ENCODE data around the gene MBLAC1.

Gene MBLAC1

DNA sequence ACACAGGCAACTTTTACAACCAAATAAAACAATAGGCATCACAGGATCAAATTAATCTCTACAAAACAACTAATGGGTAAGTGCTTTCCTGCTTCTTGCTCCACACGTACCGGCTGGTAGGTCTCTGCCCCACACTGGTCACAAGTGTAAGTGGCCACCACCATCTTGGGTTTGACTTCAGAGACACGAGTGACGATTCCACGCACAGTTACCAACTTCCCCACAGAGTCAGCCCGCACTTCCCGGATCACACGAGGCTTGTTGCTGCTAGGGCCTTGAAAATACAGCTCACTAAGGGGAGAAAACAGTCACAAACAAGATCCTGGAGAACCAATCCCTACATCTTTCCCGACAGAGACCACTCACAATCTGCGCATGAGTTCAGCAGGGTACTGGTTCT lies 27.9 kb upstream of the MBLAC1 start:
- no peak overlapping the region for H3K27ac ChIP-seq (ENCODE audit: low read depth, low read length)
- H3K9me3 ChIP-seq (ENCODE audit: control insufficient read depth, insufficient read depth, low read depth, low read length) = no peaks in the 10 kb centered on the region
- no peaks in the 10 kb centered on the region for H3K27me3 ChIP-seq (ENCODE audit: control insufficient read depth, insufficient read depth, low read length)
- H3K4me3 ChIP-seq (ENCODE audit: low read depth, low read length) = no peak overlapping the region
- H3K9ac ChIP-seq (ENCODE audit: low read length) = no peak overlapping the region
- H3K4me1 ChIP-seq (ENCODE audit: control insufficient read depth, insufficient read depth, low read length) = peaks cover 8% of the 10 kb centered on the region; the same call in 1 of the 2 replicates
- H3K36me3 ChIP-seq (ENCODE audit: control insufficient read depth, insufficient read depth, low read length) = peaks cover 71% of the 10 kb centered on the region

DNA sequence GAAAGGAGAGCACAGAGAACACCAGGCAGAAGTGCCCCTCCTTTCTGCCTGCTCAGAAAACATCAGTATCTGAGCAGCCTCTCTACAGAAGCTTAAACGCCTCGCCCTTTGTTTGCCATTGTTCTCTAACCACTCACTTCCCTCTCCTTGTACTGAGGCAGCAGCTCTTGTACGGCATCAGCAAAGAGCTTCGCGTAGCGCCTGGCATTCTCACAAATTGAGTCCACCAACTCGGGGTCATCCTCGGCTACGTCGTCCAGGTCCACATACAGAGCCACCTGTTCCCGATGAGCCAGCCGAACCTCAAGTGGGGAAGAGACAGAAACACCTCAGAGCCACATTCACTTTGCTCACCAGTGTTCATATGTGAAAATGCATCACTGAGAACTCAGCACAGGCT lies 27.3 kb upstream of the MBLAC1 start:
- peak overlapping the region; percentile 99 for H3K9ac ChIP-seq (ENCODE audit: low read length)
- peaks cover 69% of the 10 kb centered on the region for H3K36me3 ChIP-seq (ENCODE audit: control insufficient read depth, insufficient read depth, low read length)
- peaks cover 8% of the 10 kb centered on the region; the same call in 1 of the 2 replicates for H3K4me1 ChIP-seq (ENCODE audit: control insufficient read depth, insufficient read depth, low read length)
- H3K4me3 ChIP-seq (ENCODE audit: low read depth, low read length) = peak overlapping the region; percentile 84
- no peaks in the 10 kb centered on the region for H3K27me3 ChIP-seq (ENCODE audit: control insufficient read depth, insufficient read depth, low read length)
- H3K9me3 ChIP-seq (ENCODE audit: control insufficient read depth, insufficient read depth, low read depth, low read length) = no peaks in the 10 kb centered on the region
- H3K27ac ChIP-seq (ENCODE audit: low read depth, low read length) = peak overlapping the region; percentile 99; the same call in 1 of the 2 replicates

DNA sequence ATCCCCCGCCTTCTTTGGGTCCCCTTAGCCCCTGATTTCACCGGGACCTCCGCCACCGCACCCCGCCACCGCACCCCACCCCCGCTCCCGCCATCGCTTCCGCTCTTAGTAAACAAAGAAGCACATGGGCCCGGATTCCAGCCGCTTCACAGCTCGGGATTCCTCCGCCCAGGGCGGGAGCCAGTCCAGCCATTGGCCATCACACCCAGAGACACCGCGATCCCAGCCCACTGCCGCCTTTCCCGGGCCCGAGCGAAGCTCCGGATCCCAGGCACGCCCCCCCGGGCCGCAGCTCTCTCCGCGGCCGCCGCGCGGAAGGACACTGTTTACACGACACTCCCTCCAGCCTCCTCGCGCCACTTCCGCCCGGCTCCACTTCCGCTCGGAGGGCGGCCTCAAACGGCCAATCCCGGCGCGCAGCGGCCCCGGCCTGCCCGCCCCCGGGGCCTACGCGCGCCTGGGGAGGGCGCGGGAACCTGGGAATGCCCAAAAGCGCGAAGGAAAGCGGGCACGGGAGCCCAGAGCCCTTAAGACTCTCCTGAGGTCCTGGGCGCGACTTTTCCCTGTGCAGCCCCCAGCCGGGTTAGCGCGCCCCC lies 26.2 kb upstream of the MBLAC1 start:
- no peaks in the 10 kb centered on the region for H3K9me3 ChIP-seq (ENCODE audit: control insufficient read depth, insufficient read depth, low read depth, low read length)
- no peaks in the 10 kb centered on the region for H3K27me3 ChIP-seq (ENCODE audit: control insufficient read depth, insufficient read depth, low read length)
- peak overlapping the region; percentile 99 for H3K27ac ChIP-seq (ENCODE audit: low read depth, low read length)
- peaks cover 68% of the 10 kb centered on the region for H3K36me3 ChIP-seq (ENCODE audit: control insufficient read depth, insufficient read depth, low read length)
- H3K4me1 ChIP-seq (ENCODE audit: control insufficient read depth, insufficient read depth, low read length) = peaks cover 8% of the 10 kb centered on the region; the same call in 1 of the 2 replicates
- H3K4me3 ChIP-seq (ENCODE audit: low read depth, low read length) = peak overlapping the region; percentile 84
- peak overlapping the region; percentile 99 for H3K9ac ChIP-seq (ENCODE audit: low read length)

DNA sequence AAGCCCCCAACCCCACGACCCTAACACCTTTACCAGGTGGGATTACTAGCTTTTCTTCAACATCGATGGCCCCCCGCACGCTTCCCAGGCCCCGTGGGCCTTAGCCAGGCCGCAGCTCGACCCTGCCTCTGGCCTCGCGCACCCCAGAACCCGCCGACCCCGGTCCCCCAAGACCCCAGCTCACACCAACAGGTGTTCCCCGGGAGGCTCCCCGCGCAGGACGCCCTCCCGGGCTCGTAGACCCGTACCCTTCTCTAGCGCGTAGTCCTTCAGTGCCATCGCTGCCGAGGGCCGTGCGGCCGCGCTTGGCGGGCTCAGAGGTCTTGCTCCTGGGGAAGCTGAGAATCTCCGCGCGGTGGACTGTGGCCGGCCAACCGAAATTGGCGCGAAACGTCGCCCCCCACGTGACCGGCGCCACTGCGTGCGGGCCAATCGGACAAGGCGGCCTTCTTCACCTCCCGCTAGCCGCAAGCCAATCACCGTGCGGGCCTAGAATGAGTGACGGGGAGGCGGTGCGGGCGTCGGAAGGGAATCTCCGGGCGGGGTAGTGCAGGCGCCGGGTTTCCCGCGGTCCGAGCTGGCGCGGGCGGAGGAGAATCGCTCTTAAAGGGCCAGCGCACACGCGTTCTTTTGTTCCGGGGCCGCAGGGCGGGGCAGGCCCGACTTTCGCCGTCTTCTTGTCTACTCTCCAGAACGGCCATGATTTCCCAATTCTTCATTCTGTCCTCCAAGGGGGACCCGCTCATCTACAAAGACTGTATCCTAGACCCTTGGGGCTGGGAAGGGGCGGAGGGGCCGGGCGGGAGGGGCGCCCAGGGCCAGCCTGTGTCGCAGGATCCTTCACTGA lies 25.5 kb upstream of the MBLAC1 start, which contains the start of the genes AP4M1 and MCM7:
Gene AP4M1, plus strand, starts transcription at position 628 of the 847 bp plus-strand sequence. Its CDS starts 72 bp downstream, at position 700.
Gene MCM7, minus strand, starts transcription at position 382 of the 847 bp plus-strand sequence. Its CDS starts 103 bp downstream, at position 279.
- Histone ChIP-seq H3K4me3 (ENCODE audit: low read depth, low read length) (peak within 1 kb of the TSS; percentile 84), H3K27me3 (ENCODE audit: control insufficient read depth, insufficient read depth, low read length) (no peaks in the 10 kb centered on the region), H3K4me1 (ENCODE audit: control insufficient read depth, insufficient read depth, low read length) (peaks cover 8% of the 10 kb centered on the region; the same call in 1 of the 2 replicates), H3K9ac (ENCODE audit: low read length) (peak within 1 kb of the TSS; percentile 99), H3K9me3 (ENCODE audit: control insufficient read depth, insufficient read depth, low read depth, low read length) (no peaks in the 10 kb centered on the region), H3K27ac (ENCODE audit: low read depth, low read length) (peak within 1 kb of the TSS; percentile 99), H3K36me3 (ENCODE audit: control insufficient read depth, insufficient read depth, low read length) (peaks cover 67% of the 10 kb centered on the region)

DNA sequence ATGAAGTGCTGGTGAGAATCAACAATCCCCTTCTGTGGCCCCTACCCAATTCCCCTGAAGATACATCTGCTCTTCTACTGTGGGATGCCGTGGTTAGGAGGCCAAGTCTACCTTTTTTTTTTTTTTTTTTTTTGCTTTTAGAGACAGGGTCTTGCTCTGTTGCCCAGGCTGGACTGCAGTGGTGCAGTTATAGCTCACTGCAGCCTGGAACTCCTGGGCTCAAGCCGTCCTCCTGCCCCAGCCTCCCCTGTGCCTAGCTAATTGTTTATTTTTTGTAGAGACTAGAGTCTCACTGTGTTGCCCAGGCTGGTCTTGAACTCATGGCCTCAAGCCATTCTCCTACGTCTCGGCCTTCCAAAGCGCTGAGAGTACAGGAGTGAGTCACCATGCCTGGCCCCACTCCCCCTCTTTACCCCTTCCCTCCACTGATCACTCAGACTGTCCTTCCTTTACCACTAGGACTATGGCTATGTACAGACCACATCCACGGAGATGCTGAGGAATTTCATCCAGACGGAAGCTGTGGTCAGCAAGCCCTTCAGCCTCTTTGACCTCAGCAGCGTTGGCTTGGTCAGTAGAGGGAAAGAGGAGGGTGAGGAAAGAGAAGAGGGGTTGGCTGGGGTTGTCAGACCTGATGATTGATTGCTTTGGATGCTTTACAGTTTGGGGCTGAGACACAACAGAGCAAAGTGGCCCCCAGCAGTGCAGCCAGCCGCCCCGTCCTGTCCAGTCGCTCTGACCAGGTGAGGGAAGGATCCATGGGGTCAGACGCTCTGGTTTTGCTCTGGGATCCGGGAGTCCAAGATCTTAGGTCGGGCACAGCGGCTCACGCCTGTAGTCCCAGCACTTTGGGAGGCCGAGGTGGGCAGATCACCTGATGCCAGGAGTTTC lies 23.6 kb upstream of the MBLAC1 start:
- Histone ChIP-seq H3K27me3 (ENCODE audit: control insufficient read depth, insufficient read depth, low read length) (no peaks in the 10 kb centered on the region), H3K9ac (ENCODE audit: low read length) (no peak overlapping the region), H3K4me1 (ENCODE audit: control insufficient read depth, insufficient read depth, low read length) (peaks cover 8% of the 10 kb centered on the region; the same call in 1 of the 2 replicates), H3K36me3 (ENCODE audit: control insufficient read depth, insufficient read depth, low read length) (peaks cover 67% of the 10 kb centered on the region), H3K27ac (ENCODE audit: low read depth, low read length) (no peak overlapping the region), H3K9me3 (ENCODE audit: control insufficient read depth, insufficient read depth, low read depth, low read length) (no peaks in the 10 kb centered on the region), H3K4me3 (ENCODE audit: low read depth, low read length) (peak overlapping the region; percentile 84; the same call in 1 of the 2 replicates)

DNA sequence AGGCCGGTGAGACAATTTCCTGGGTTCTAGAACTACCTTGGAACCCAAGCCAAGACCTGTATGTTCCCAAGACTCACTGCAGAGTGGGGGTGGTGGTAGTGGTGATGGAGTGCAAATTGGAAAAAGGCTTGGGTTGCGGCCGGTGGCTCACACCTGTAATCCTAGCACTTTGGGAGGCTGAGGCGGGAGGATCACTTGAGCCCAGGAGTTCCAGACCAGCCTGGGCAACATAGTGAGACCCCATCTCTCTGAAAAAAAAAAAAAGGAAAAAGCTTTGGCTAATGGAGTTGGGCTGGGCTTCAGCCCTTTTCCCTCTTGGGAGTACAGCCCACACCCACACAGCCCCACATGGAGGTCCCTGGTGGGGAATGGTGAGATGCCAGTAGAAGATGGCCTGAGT lies 21.2 kb upstream of the MBLAC1 start:
- H3K9me3 ChIP-seq (ENCODE audit: control insufficient read depth, insufficient read depth, low read depth, low read length) = no peaks in the 10 kb centered on the region
- no peak overlapping the region for H3K27ac ChIP-seq (ENCODE audit: low read depth, low read length)
- H3K36me3 ChIP-seq (ENCODE audit: control insufficient read depth, insufficient read depth, low read length) = peaks cover 65% of the 10 kb centered on the region
- no peak overlapping the region for H3K4me3 ChIP-seq (ENCODE audit: low read depth, low read length)
- no peaks in the 10 kb centered on the region for H3K27me3 ChIP-seq (ENCODE audit: control insufficient read depth, insufficient read depth, low read length)
- H3K9ac ChIP-seq (ENCODE audit: low read length) = no peak overlapping the region
- peaks cover 6% of the 10 kb centered on the region; the same call in 1 of the 2 replicates for H3K4me1 ChIP-seq (ENCODE audit: control insufficient read depth, insufficient read depth, low read length)

DNA sequence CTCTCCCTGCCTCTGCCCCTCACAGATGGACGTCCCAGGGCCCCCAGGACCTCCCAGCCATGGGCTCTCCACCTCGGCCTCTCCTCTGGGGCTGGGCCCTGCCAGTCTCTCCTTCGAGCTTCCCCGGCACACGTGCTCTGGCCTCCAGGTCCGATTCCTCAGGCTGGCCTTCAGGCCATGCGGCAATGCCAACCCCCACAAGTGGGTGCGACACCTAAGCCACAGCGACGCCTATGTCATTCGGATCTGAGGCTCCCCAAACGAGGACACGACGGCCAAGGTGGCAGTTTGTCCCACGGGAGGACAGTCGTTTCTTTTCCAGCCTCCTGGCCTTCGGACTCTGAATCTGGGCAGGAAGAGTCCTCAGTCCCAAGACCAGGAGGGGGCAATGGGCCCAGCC lies 20.1 kb upstream of the MBLAC1 start:
- Histone ChIP-seq H3K9ac (ENCODE audit: low read length) (no peak overlapping the region), H3K27ac (ENCODE audit: low read depth, low read length) (no peak overlapping the region), H3K36me3 (ENCODE audit: control insufficient read depth, insufficient read depth, low read length) (peaks cover 75% of the 10 kb centered on the region), H3K27me3 (ENCODE audit: control insufficient read depth, insufficient read depth, low read length) (no peaks in the 10 kb centered on the region), H3K4me1 (ENCODE audit: control insufficient read depth, insufficient read depth, low read length) (peaks cover 6% of the 10 kb centered on the region; the same call in 1 of the 2 replicates), H3K4me3 (ENCODE audit: low read depth, low read length) (no peak overlapping the region), H3K9me3 (ENCODE audit: control insufficient read depth, insufficient read depth, low read depth, low read length) (no peaks in the 10 kb centered on the region)

DNA sequence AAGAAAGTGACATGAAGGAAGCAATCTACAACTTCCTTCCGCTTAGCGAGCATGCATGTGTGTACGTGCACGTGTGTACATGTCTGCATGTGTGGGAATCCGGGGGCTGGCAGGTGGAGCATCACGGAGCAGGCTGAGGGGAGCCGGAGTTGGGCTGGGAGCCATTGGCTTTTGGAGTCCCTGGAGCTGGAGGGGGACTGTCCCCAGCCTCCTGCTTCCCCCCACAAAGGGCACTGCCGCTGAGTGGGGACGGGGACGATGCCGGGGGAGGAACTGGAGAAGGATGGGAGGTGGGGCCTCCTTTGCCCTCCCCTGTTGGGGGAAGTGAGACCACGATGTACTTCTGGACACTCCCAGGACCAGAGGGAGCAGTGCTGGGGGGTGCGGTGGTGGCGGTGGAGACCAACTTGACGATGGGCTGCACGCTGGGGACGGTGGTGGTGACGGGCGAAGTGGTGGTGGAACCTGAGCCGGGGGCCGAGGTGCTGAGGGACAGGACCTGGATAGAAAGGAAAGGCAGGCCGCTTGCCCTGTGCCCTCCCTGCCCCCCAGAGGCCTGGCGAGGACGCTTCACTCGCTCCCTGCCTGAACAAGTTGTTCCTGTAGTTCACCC lies 19.5 kb upstream of the MBLAC1 start:
- Histone ChIP-seq H3K27me3 (ENCODE audit: control insufficient read depth, insufficient read depth, low read length) (no peaks in the 10 kb centered on the region), H3K36me3 (ENCODE audit: control insufficient read depth, insufficient read depth, low read length) (peaks cover 81% of the 10 kb centered on the region), H3K9ac (ENCODE audit: low read length) (no peak overlapping the region), H3K27ac (ENCODE audit: low read depth, low read length) (no peak overlapping the region), H3K9me3 (ENCODE audit: control insufficient read depth, insufficient read depth, low read depth, low read length) (no peaks in the 10 kb centered on the region), H3K4me1 (ENCODE audit: control insufficient read depth, insufficient read depth, low read length) (peaks cover 5% of the 10 kb centered on the region; the same call in 1 of the 2 replicates), H3K4me3 (ENCODE audit: low read depth, low read length) (no peak overlapping the region)

DNA sequence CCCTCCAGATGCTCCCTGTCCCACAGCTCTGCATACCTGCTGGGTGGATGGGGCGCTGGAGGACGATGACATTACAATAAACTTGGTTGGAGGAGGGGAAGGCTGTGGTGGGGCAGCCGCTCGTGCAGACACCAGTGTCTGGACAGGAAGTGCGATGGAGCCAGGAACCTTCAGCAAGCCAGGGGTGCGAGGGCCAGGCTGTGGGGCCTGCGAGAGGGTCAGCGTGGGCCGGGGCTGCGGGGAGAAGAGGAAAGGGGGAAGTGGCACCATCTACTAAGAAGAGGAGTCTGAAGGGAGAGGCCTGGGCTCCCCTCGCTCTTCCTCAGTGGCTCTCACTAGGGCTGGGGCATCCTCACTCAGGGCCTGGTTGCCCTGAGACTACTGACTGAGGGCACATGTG lies 18.9 kb upstream of the MBLAC1 start:
- H3K9me3 ChIP-seq (ENCODE audit: control insufficient read depth, insufficient read depth, low read depth, low read length) = no peaks in the 10 kb centered on the region
- no peak overlapping the region for H3K27ac ChIP-seq (ENCODE audit: low read depth, low read length)
- H3K4me1 ChIP-seq (ENCODE audit: control insufficient read depth, insufficient read depth, low read length) = no peaks in the 10 kb centered on the region
- no peaks in the 10 kb centered on the region for H3K27me3 ChIP-seq (ENCODE audit: control insufficient read depth, insufficient read depth, low read length)
- no peak overlapping the region for H3K9ac ChIP-seq (ENCODE audit: low read length)
- H3K36me3 ChIP-seq (ENCODE audit: control insufficient read depth, insufficient read depth, low read length) = peaks cover 87% of the 10 kb centered on the region
- no peak overlapping the region for H3K4me3 ChIP-seq (ENCODE audit: low read depth, low read length)

DNA sequence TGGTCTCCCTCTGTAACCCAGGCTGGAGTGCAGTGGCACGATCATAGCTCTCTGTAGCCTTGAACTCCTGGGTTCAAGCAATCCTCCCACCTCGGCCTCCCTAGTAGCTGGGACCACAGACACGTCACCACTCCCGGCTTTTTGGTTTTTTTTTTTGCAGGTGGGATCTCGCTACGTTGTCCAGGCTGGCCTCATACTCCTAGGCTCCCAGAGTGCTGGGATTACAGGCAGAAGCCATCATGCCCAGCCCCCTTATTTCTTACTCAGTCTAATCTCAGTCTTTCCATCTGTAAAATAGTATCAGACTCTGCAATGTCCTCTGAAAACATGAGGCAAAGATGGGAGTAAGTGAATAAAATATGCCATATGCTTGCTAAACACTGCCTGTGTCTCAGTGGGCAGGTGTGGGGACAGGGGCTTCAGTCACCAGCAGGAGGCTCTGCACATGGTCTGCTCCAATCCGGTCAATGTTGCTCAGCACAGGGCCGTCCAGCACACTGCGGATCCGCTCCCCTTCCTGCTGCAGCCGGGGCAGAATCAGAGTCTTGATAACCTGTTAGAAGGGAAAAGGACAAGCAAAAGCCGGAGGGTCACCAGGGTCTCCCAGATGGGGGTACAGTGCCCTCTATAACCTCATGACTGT lies 17.1 kb upstream of the MBLAC1 start:
- H3K9me3 ChIP-seq (ENCODE audit: control insufficient read depth, insufficient read depth, low read depth, low read length) = no peaks in the 10 kb centered on the region
- H3K9ac ChIP-seq (ENCODE audit: low read length) = no peak overlapping the region
- H3K27ac ChIP-seq (ENCODE audit: low read depth, low read length) = no peak overlapping the region
- peaks cover 88% of the 10 kb centered on the region for H3K36me3 ChIP-seq (ENCODE audit: control insufficient read depth, insufficient read depth, low read length)
- no peaks in the 10 kb centered on the region for H3K27me3 ChIP-seq (ENCODE audit: control insufficient read depth, insufficient read depth, low read length)
- no peak overlapping the region for H3K4me3 ChIP-seq (ENCODE audit: low read depth, low read length)
- no peaks in the 10 kb centered on the region for H3K4me1 ChIP-seq (ENCODE audit: control insufficient read depth, insufficient read depth, low read length)
